Effector memory CD8-positive, alpha-beta T cell (primary cell): ENCODE data around the gene OGFOD3.
"Not testable (repeated sequence)": the region's sequence is repeated elsewhere in the genome, so short reads cannot be mapped to it uniquely, and the experiment has no call there.

Experiments used
- ATAC-seq: fragments of 150-1000 bp; cut with Tn5 transposase; replicated peaks from 2 replicates; pipeline ENCODE4 v1.10.0; 2021; ENCODE audit warnings: mild to moderate bottlenecking, moderate library complexity
- DNase-seq, 3 experiments: peaks; one replicate each; pipeline ENCODE4 v3.0.0; 2021
- H3K27ac Mint-ChIP-seq, 2 donors: one replicate each; pipeline ENCODE4 v1.8.0; 2022; ENCODE audit warnings: mild to moderate bottlenecking in 2 of 2, mixed read lengths in 2 of 2, moderate library complexity in 2 of 2
- H3K27me3 Mint-ChIP-seq, 2 donors: one replicate each; pipeline ENCODE4 v1.8.0; 2022; ENCODE audit warnings: mixed read lengths in 2 of 2
- H3K36me3 Mint-ChIP-seq: one replicate; pipeline ENCODE4 v1.8.0; 2022; ENCODE audit warnings: mild to moderate bottlenecking, moderate library complexity, mixed read lengths; ENCODE audit not compliant: insufficient read depth
- H3K4me1 Mint-ChIP-seq, 2 donors: one replicate each; pipeline ENCODE4 v1.8.0; 2022; ENCODE audit warnings: low read depth in 2 of 2, mixed read lengths in 2 of 2
- H3K4me3 Mint-ChIP-seq, 2 donors: one replicate each; pipeline ENCODE4 v1.8.0; 2022; ENCODE audit warnings: mild to moderate bottlenecking in 2 of 2, mixed read lengths in 2 of 2, moderate library complexity in 2 of 2
- H3K9me3 Mint-ChIP-seq, 2 donors: one replicate each; pipeline ENCODE4 v1.8.0; 2022; ENCODE audit warnings: mixed read lengths in 2 of 2

The OGFOD3 gene

DNA sequence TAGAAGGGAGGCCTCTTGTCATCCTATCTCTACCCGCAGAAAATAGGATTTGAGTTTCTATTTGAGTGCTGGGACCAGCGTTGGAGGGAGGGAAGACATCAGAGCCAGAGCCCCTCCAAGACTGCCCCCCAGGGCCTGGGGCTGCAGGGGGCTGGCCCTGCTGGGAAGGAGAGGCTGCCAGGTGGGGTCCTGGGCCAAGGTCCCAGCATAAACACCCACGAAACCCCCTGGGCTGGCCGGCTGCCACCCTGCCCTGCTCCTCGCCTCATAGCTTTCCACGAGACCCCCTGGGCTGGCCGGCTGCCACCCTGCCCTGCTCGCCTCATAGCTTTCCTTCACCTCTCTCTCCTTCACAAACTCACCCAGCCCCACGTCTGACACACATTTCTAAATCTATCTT, 70.0 kb downstream of the OGFOD3 start:
- DNase-seq (no peak), ATAC-seq (no peak)
- no peaks in the 10 kb centered on the region for H3K36me3 Mint-ChIP-seq
- H3K9me3 Mint-ChIP-seq = no peaks in the 10 kb centered on the region
- no peak overlapping the region for H3K4me3 Mint-ChIP-seq
- peaks cover 6 to 11% of the 10 kb centered on the region in 2 donors for H3K4me1 Mint-ChIP-seq
- H3K27me3 Mint-ChIP-seq = peaks cover 14 to 38% of the 10 kb centered on the region in 2 donors
- H3K27ac Mint-ChIP-seq = no peak overlapping the region

DNA sequence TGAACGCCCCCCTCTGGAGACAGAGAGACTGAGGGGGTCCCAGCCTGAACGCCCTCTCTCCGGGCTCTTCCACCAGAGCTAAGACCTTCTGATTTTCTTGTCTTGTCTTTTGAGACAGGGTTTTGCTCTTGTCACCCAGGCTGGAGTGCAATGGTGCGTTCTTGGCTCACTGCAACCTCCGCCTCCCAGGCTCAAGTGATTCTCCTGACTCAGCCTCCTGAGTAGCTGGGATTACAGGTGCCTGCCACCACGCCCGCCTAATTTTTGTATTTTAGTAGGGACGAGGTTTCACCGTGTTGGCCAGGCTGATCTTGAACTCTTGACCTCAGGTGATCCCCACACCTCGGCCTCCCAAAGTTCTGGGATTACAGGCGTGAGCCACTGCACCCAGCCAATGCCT, 70.4 kb downstream of the OGFOD3 start:
- H3K9me3 Mint-ChIP-seq, H3K36me3 Mint-ChIP-seq, H3K27ac Mint-ChIP-seq, DNase-seq, H3K4me3 Mint-ChIP-seq, ATAC-seq: not testable (repeated sequence)
- Mint-ChIP-seq H3K4me1 (peaks cover 6 to 11% of the 10 kb centered on the region in 2 donors), H3K27me3 (peaks cover 14 to 38% of the 10 kb centered on the region in 2 donors)

DNA sequence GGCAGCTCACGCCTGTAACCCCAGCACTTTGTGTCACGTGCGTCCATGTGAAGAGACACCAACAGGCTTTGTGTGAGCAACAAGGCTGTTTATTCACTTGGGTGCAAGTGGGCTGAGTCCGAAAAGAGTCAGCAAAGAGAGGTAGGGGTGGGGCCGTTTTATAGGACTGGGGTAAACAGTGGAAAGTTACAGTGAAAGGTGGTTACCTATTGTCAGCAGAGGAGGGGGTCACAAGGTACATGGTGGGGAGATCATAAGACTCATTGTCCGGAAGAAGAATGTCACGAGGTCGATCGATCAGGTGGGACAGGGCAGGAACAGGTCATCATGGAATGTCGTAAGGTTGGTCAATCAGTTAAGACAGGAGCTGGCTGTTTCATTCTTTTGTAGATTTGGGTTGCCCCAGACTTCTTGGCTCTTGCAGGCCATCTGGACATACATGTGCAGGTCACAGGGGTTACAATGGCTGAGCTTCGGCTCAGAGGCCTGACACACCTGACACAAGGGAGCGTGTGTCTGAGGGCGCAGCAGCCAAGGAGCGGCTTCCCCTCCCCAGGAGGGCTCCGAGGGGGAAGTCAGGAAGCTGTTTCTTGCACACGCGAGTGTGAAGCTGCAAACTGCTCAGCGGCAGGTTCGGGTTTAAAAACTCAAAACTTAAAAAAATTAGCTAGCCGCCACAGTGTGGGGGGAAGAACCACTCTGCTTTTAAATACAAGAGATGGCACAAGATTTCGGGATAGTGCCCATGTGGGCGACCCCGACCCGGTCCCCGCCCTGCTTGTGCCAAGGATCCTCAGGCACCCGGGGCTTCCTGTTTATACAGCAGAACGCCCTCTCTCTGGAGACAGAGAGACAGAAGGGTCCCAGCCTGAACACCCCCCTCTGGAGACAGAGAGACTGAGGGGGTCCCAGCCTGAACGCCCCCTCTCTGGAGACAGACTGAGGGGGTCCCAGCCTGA, 71.8 kb downstream of the OGFOD3 start:
- ATAC-seq (no peak), DNase-seq (no peak)
- Mint-ChIP-seq H3K9me3 (no peaks in the 10 kb centered on the region), H3K27me3 (peaks cover 14 to 35% of the 10 kb centered on the region in 2 donors), H3K36me3 (no peaks in the 10 kb centered on the region), H3K27ac (no peak overlapping the region), H3K4me3 (no peak overlapping the region), H3K4me1 (peaks cover 3 to 6% of the 10 kb centered on the region in 2 donors)

DNA sequence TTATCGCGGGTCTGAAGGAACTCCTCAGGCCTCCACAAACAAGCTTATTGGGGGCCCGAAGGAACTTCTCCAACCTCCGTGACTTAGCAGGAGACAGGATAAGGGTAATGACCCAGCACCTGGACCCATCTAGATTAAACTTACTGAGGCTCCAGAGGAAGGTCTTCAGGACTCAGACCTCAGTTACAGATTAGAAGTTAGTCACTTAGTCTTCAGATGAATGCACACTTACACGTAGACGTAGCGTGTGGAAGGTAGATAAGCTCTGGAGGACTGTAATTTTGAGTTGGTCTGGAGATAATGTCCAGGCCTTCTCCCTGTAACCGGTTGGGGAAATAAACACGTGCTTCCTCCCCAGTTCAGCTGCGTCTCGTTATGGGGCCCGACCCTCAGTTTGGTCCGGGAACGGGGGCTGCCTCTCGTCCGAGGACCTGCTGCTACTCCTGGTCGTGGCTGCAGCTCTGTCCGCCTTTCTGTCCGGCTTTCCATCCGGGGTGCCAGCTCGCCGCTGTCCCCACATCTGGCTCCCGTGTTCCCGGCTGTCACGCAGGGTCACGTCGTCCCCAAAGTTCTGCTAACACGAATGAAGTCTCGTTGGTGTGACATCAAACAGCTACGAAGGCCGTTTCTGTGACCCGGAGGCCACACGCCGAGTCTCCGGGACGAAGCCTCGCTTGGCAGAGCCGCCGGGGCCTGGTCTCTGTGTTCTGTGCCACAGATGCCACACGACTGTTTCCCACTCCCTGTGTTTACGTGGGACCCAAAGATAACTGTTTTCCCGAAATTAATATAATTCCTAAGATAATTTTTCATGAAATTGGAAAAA, 73.0 kb downstream of the OGFOD3 start:
- DNase-seq = no peak
- Mint-ChIP-seq H3K9me3 (no peaks in the 10 kb centered on the region), H3K27me3 (peaks cover 14 to 29% of the 10 kb centered on the region in 2 donors), H3K36me3 (no peaks in the 10 kb centered on the region), H3K4me1 (peaks cover 3 to 6% of the 10 kb centered on the region in 2 donors), H3K4me3 (no peak overlapping the region), H3K27ac (no peak overlapping the region)
- ATAC-seq = no peak

DNA sequence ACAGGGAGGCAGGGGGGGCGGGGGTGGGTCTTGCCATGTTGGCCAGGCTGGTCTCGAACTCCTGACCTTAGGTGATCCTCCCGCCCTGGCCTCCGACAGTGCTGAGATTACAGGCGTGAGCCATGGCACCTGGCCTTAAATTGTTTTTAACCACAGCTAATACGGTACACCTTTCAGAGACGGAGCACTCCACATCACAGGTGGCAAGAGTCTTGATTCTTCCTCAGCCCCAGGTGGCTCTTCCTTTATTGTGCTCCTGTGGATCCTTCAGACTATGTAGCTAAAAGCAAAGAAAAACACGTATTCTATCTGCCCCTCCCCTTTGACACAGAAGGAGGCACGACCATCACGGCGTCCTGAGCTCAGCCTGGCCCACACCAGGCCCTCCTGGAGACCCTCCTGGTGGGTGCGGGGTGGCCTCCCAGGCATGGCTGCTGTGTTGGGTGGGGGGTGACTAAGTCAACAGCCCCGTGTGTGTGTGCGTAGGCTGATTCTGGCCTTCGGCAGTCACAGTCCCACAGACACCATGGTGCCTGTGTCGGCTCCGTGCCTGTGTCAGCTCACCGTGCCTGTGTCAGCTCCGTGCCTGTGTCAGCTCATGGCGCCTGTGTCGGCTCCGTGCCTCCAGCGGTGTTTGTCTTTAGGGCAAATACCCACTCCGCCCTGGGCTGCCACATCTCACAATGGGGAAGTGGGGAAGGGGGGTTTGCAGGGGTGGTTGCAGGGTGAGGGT, 74.0 kb downstream of the OGFOD3 start:
- peaks cover 14 to 22% of the 10 kb centered on the region in 2 donors for H3K27me3 Mint-ChIP-seq
- no peak overlapping the region for H3K27ac Mint-ChIP-seq
- H3K4me3 Mint-ChIP-seq = no peak overlapping the region
- no peaks in the 10 kb centered on the region for H3K9me3 Mint-ChIP-seq
- DNase-seq (no peak), ATAC-seq (no peak)
- H3K4me1 Mint-ChIP-seq = peaks cover 3 to 6% of the 10 kb centered on the region in 2 donors
- H3K36me3 Mint-ChIP-seq = no peaks in the 10 kb centered on the region

DNA sequence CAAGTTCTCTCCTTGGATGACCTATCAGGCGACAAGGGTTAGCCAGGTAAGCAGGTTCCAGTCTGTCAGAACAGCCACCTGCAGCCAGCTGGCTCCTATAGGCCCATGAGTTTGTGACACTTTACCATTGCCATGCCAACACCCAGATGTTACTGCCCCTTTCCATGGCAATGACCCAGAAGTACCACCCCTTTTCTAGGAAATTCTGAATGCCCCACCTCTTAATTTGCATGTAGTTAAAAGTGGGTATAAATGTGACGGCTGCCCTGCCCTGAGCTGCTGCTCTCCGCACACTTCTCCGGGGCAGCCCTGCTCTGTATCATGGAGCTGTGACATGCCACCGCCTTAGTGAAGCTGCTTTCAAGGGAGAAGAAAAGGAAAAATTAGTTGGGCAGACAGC, 74.8 kb downstream of the OGFOD3 start:
- ATAC-seq (no peak), DNase-seq (no peak)
- no peak overlapping the region for H3K27ac Mint-ChIP-seq
- H3K27me3 Mint-ChIP-seq = peaks cover 10 to 14% of the 10 kb centered on the region in 2 donors
- H3K4me1 Mint-ChIP-seq = peaks cover 3 to 6% of the 10 kb centered on the region in 2 donors
- H3K4me3 Mint-ChIP-seq = no peak overlapping the region
- H3K36me3 Mint-ChIP-seq = no peaks in the 10 kb centered on the region
- no peaks in the 10 kb centered on the region for H3K9me3 Mint-ChIP-seq

DNA sequence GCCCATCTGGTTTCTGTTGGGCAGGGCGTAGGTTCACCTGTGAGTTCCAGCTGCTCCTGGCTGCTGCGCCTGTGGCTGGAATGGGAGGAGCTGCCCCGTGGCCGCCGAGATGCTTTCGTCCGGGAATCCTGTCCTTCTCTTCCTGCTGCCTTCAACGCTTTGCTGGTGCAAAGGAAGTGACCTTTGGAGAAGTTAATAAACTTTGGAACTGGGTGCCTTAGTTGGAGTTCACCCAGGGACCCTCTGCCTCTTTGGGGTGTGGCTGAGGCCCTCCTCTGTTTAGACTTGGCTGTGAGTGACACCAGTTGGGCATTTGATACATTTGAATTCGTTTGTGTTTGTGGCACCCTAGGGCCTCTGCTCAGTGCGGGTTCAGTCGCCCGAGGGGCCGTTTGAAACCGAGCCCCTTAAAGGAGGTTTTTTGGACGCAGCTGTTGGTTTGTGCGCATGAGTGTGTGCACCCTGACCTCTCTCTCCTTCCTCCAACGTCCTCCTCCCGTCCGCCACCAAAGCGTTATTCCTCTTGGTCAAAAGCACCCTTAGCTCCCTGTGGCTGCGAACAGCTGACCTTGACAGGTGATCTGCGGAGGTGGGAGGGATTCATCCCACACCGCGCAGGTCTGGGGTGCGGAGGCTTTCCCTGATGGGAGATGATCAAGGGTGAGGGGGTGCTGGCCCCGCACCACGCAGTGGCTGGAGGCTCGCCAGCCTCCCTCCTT, 75.9 kb downstream of the OGFOD3 start:
- Mint-ChIP-seq H3K27ac (no peak overlapping the region), H3K4me3 (no peak overlapping the region), H3K36me3 (no peaks in the 10 kb centered on the region), H3K4me1 (peaks cover 3 to 6% of the 10 kb centered on the region in 2 donors), H3K27me3 (peaks cover 7 to 10% of the 10 kb centered on the region in 2 donors), H3K9me3 (no peaks in the 10 kb centered on the region)
- ATAC-seq (no peak), DNase-seq (no peak)

DNA sequence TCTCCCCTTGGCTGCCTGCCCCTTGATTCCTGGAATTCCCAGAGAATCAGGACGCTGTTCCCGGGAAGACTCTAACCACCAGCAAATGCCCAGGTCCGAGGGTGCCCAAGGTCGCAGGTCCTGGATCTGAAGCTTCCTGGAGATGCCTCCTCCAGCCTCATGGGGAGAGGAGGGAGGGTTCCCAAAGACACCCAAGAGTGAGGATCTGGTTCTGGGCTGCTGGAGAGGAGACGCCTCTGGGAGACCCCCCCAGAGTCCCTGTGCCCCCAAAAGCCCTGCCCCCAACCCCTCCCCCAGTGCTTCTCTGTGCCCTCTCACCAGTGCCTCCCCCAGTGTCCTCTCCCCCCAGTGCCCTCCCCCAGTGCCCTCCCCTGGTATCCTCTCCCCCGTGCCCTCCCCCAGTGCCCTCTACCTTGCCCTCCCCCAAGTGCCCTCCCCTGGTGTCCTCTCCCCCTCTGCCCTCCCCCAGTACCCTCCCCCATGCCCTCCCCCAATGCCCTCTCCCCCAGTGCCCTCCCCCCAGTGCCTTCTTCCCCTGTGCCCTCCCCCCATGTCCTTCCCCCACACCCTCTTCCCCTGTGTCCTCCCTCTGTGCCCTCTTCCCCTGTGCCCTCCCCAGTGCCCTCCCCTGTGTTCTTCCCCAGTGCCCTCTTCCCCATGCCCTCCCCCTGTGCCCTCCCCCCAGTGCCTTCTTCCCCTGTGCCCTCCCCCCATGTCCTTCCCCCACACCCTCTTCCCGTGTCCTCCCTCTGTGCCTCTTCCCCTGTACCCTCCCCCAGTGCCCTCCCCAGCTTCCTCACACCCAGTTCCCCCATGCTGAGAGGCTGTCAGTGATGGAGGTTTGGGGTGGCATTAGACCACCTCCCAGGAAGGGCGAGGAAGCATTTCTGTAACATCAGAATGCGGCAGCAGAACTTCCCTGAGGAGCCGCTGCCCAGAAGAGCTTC, 78.5 kb downstream of the OGFOD3 start:
- Mint-ChIP-seq H3K36me3 (no peaks in the 10 kb centered on the region), H3K27ac (no peak overlapping the region), H3K27me3 (peaks cover 0 to 3% of the 10 kb centered on the region in 2 donors), H3K4me3 (no peak overlapping the region), H3K4me1 (peaks cover 9 to 11% of the 10 kb centered on the region in 2 donors), H3K9me3 (no peaks in the 10 kb centered on the region)
- DNase-seq (no peak), ATAC-seq (no peak)
